Stimulated activated CD4-positive, alpha-beta T cell treated with anti-CD3 and anti-CD28 coated beads, Interleukin-15, amount 100 ng/mL, for 48 hours (primary cell): ENCODE measurements around the gene TTYH1.
"Not testable (repeated sequence)": the region's sequence is repeated elsewhere in the genome, so short reads cannot be mapped to it uniquely, and the experiment has no call there.

Source experiments
- DNase-seq, 2 donors: peaks; one replicate each; pipeline ENCODE4 v3.0.0-alpha.2; 2020; ENCODE audit warnings: low read depth in 2 of 2

Gene TTYH1

GRCh38 chr19:54459282-54460229, 44.3 kb downstream of the TTYH1 start:
- DNase-seq, result no peak

- DNase-seq, result no peak
Observed at GRCh38 chr19:54460230-54461005, 45.2 kb downstream of the TTYH1 start.

- DNase-seq, result no peak
Observed at GRCh38 chr19:54461210-54461609, 45.9 kb downstream of the TTYH1 start.

- no peak for DNase-seq
Observed at GRCh38 chr19:54461613-54462012, 46.3 kb downstream of the TTYH1 start.

- DNase-seq, result no peak
Observed at GRCh38 chr19:54462047-54462654, 46.9 kb downstream of the TTYH1 start.

- peak; percentile 47 to 48 for DNase-seq
Observed at GRCh38 chr19:54462655-54463530, 47.6 kb downstream of the TTYH1 start.

GRCh38 chr19:54463531-54464043, 48.3 kb downstream of the TTYH1 start, which contains the start of gene LENG9:
TSS of gene LENG9 (minus strand) at chr19:54463778. CDS start at chr19:54463526, 252 bp downstream.
- DNase-seq, result peak; percentile 98 to 99

GRCh38 chr19:54464044-54464629, 48.9 kb downstream of the TTYH1 start:
- peak; percentile 88 to 91 for DNase-seq

GRCh38 chr19:54464630-54465425, 49.6 kb downstream of the TTYH1 start:
- peak; percentile 82 to 83 for DNase-seq

GRCh38 chr19:54465426-54466109, 50.3 kb downstream of the TTYH1 start:
- no peak for DNase-seq

GRCh38 chr19:54466110-54466480, 50.8 kb downstream of the TTYH1 start:
- not testable (repeated sequence) for DNase-seq

- no peak for DNase-seq
Observed at GRCh38 chr19:54469496-54469934, 54.3 kb downstream of the TTYH1 start.

GRCh38 chr19:54470276-54470887, 55.1 kb downstream of the TTYH1 start:
- DNase-seq, result no peak

GRCh38 chr19:54470991-54471782, 55.9 kb downstream of the TTYH1 start:
- no peak for DNase-seq

- DNase-seq, result no peak
Observed at GRCh38 chr19:54473071-54473891, 58.0 kb downstream of the TTYH1 start, which contains the start of gene CDC42EP5. TSS of gene CDC42EP5 (minus strand) at chr19:54473296. CDS start at chr19:54465547, 7,749 bp downstream.

- no peak for DNase-seq
Observed at GRCh38 chr19:54473892-54474372, 58.7 kb downstream of the TTYH1 start.

GRCh38 chr19:54475706-54476105, 60.4 kb downstream of the TTYH1 start:
- DNase-seq, result no peak
